IMR-90 (cell line): ENCODE data around the gene ARNT2.

ENCODE experiments used
- CEBPB ChIP-seq: IDR thresholded peaks from 2 replicates; pipeline ENCODE4 v1.6.1; 2012; ENCODE audit warnings: low read depth, low read length, improper control_type of control experiment
- POLR2A ChIP-seq: IDR thresholded peaks from 2 replicates; pipeline ENCODE4 v1.6.1; 2012; ENCODE audit warnings: mild to moderate bottlenecking, low read depth, low read length
- RFX5 ChIP-seq: IDR thresholded peaks from 2 replicates; pipeline ENCODE4 v1.8.0; 2012; ENCODE audit warnings: low read depth, mild to moderate bottlenecking, low read length, moderate library complexity
- TF ChIP-seq, protein P1 (sequence below): conservative IDR thresholded peaks from 2 replicates; pipeline ENCODE4 v1.5.1; 2012; ENCODE audit warnings: mild to moderate bottlenecking, low read depth, low read length, improper control_type of control experiment
- TF ChIP-seq, protein P2 (sequence below): fragments of 150-350 bp; IDR thresholded peaks from 2 replicates; pipeline ENCODE4 v1.6.1; 2017; ENCODE audit warnings: mild to moderate bottlenecking, antibody characterized with exemption, low read length, low read depth

- no peak for TF ChIP-seq CEBPB
- no peak for TF ChIP-seq POLR2A
- no peak for TF ChIP-seq RFX5
- TF ChIP-seq, protein P1, sequence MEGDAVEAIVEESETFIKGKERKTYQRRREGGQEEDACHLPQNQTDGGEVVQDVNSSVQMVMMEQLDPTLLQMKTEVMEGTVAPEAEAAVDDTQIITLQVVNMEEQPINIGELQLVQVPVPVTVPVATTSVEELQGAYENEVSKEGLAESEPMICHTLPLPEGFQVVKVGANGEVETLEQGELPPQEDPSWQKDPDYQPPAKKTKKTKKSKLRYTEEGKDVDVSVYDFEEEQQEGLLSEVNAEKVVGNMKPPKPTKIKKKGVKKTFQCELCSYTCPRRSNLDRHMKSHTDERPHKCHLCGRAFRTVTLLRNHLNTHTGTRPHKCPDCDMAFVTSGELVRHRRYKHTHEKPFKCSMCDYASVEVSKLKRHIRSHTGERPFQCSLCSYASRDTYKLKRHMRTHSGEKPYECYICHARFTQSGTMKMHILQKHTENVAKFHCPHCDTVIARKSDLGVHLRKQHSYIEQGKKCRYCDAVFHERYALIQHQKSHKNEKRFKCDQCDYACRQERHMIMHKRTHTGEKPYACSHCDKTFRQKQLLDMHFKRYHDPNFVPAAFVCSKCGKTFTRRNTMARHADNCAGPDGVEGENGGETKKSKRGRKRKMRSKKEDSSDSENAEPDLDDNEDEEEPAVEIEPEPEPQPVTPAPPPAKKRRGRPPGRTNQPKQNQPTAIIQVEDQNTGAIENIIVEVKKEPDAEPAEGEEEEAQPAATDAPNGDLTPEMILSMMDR: no peak
- TF ChIP-seq, protein P2, sequence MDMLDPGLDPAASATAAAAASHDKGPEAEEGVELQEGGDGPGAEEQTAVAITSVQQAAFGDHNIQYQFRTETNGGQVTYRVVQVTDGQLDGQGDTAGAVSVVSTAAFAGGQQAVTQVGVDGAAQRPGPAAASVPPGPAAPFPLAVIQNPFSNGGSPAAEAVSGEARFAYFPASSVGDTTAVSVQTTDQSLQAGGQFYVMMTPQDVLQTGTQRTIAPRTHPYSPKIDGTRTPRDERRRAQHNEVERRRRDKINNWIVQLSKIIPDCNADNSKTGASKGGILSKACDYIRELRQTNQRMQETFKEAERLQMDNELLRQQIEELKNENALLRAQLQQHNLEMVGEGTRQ: no peak
Measured at GRCh38 chr15:80484333-80484864, 80.2 kb downstream of the ARNT2 start.
